ENCODE data around the gene ZNF511. TPM values are rescaled to one million over a fixed set of nuclear protein-coding genes. Genes with fewer than 3 reads are reported as not detected.
A peak's percentile ranks its signal among the peaks of the same experiment; 100 is the strongest.

The ZNF511 gene
- total RNA-seq, 2 donors from 2014 or later = 41.0 to 42.1 TPM

DNA sequence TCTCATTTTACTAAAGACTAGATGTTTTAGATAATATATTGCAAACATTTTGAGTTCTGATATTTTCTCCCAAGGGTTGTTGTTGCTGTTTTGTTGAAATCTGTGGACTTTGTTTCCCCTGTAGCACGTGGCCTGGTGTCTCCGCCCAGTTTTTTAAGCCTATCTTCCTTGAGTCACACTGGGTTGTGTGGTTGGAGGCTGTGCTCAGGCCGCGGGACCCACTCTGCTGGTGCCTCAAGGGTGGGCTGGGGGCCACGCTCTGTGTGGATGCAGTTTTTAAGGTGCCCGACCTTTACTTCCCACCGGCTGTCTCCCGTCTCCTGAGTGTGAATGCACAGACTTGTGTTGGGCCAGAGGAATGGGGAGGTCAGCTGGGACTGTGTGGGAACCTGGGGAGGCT is 34.2 kb downstream of the ZNF511 start:
- DNase-seq = no peak
- intact Hi-C loops (cut with DNase I, micrococcal nuclease) = no loop called here
- ATAC-seq = no peak

DNA sequence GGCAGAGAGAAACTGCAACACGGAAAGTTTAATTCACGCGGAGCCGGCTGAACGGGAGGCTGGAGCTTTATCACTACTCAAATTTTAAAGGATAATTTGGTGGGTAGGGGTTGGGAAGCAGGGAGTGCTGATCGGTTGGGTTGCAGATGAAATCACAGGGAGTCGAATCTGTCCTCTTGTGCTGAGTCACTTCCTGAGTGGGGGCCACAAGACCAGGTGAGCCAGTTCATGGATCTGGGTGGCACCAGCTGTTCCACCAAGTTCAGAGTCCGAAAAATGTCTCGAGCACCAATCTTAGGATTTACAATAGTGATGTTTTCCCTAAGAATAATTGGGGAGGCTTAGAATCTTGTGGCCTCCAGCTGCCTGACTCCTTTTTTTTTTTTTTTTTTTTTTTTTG is 34.8 kb downstream of the ZNF511 start:
- intact Hi-C loops (cut with DNase I, micrococcal nuclease) = no loop called here
- ATAC-seq (no peak), DNase-seq (no peak)

- intact Hi-C loops (cut with DNase I, micrococcal nuclease) = no loop called here
- DNase-seq (no peak), ATAC-seq (no peak)
Observed at GRCh38 chr10:133344236-133344635, 35.5 kb downstream of the ZNF511 start.

DNA sequence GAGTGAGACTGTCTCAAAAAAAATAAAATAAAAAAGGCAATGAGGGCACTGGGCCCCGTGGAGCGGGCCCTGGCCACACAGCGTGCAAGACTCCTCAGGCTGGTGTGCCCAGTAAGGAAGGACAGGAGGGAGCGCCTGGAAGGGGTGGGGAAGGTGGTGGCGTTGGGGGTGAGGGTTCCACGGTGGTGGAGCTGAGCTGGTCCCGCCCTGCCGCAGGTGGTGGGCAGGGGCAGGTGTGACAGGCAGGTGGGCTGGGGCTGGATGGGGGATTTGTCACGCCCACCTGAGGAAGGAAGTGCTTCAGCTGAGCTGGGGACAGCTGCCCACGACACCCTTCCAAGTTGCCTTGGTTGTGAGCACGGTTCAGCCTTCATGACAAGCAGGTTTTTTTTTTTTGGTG is 37.7 kb downstream of the ZNF511 start:
- ATAC-seq = no peak
- intact Hi-C loops (cut with DNase I, micrococcal nuclease) = no loop called here
- no peak for DNase-seq

DNA sequence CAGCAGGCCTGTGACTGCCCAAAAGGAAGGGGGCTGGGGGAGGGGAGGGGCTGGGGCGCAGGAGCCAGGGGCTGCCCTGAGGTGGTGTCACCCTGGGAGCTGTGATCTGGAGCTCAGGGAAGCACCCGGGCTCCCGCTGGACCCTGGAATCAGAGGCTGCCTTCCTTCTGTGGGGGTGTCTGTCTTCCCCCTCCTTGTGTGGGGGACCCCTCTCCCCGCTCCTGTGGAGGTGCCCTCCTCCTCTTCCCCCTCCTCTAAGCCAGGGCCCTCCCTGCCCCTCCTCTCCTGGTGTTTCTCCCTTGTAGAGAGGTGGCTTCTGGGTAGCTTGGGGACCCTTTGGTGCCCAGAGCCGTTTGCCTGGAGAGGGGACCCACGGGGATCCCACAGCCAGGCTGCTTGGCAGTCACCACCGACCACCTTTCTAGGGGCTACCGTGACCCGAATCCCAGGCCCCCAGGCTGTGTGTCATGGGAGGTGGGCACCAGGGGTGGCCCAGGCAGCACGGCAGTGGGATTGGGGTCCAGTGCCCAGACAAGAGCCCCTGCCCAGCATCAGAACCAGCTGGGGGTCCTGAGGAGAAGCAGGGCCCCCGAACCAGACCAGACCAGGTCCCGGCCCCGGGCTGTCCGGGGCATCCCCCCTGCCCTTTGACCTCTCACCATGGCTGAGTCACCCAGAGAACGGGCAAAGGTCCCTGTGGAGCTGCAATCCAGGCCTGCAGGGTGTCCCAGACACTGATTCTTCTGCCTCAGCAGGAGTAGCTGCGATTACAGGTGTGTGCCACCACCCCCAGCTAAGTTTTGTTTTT is 39.2 kb downstream of the ZNF511 start:
- intact Hi-C loops (cut with DNase I, micrococcal nuclease) = no loop called here
- peak in 1 of 2 donors; percentile 46 for DNase-seq
- peak; percentile 71 for ATAC-seq

GRCh38 chr10:133349160-133349568 is 40.5 kb downstream of the ZNF511 start:
- DNase-seq = no peak
- no peak for ATAC-seq
- intact Hi-C loops (cut with DNase I, micrococcal nuclease) = no loop called here

- no peak for DNase-seq
- ATAC-seq = no peak
- intact Hi-C loops (cut with DNase I, micrococcal nuclease) = no loop called here
Observed at GRCh38 chr10:133349577-133350011, 40.9 kb downstream of the ZNF511 start.

DNA sequence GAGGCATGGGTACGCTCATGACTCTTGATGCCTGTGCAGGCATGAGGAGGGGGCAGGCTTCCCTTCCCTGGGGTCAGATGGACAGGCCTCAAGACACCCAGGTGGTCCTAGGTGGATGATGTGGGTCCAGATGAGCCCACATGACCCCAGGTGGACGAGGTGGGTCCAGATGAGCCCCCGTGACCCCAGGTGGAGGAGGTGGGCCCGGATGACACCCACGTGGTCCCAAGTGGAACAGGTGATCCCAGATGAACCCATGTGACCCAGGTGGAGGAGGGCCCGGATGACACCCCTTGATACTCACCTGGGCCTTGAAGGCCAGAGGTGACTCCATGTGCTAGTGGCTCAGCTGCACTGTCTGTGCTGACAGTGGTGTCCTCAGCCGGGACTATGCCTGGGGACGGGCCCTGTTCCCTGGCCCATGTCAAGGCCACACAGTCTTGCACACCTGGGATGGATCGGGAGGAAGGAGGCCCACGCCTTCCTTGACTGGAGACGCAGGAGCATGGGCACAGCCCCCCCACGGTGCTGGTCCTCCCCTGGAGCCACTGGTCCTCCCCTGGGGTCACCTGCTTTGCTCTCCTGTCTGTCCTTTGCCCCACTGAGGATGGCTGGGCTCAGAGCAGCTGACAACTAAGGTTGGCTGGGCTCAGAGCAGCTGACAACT is 41.7 kb downstream of the ZNF511 start:
- no peak for DNase-seq
- intact Hi-C loops (cut with DNase I, micrococcal nuclease) = no loop called here
- no peak for ATAC-seq

DNA sequence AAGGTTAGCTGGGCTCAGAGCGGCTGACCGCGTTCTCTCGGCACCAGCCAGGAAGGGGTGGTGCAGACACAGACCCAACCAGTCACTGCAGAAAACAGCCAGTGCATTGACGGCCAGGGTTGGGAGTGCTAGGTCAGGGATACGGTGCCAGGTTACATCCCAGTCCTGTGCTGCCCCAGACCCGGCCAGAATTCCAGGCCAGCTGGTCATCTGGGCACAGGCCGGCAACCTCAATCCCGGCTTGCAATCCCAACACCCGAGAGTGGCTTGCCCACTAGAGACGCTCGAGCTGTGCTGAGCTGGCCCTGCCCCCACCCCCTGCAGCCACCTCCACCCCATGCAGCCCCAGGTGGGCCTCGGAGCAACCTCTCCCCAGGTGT is 42.2 kb downstream of the ZNF511 start:
- intact Hi-C loops (cut with DNase I, micrococcal nuclease) = no loop called here
- ATAC-seq (no peak), DNase-seq (no peak)

- intact Hi-C loops (cut with DNase I, micrococcal nuclease) = no loop called here
- ATAC-seq (no peak), DNase-seq (no peak)
Observed at GRCh38 chr10:133351408-133352318, 42.9 kb downstream of the ZNF511 start.

GRCh38 chr10:133353202-133353959 is 44.7 kb downstream of the ZNF511 start:
- ATAC-seq = peak; percentile 12
- intact Hi-C loops (cut with DNase I, micrococcal nuclease) = no loop called here
- no peak for DNase-seq

DNA sequence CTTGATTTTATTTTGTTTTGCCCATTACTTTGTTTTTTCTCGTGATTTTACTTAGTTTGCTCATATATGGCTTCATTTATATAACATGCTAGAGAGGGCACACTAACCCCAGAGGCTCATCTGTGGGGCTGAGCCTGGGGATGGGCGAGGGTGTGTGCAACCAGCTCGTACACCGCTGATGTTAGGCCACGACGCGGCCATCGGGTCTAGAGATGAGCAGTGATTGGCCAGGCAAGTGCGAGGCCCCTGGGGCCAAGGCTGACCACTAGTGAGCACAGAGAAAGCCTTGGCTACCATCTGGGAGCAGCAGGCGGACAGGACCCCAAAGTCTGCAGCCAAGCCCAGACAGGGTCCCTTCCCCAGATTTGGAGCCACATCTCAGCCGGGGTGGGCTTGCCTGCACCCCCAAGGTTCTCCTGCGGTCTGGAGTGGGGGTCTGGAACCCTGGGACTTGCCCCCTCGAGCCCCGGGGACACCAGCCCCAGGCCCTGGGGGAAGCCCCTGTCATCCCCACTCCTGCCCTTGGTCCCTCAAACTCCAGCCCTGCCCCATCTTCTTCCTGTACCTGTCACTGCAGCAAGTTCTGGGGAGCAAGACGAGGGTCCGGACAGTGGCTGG is 45.4 kb downstream of the ZNF511 start:
- intact Hi-C loops (cut with DNase I, micrococcal nuclease) = no loop called here
- ATAC-seq (no peak), DNase-seq (no peak)

DNA sequence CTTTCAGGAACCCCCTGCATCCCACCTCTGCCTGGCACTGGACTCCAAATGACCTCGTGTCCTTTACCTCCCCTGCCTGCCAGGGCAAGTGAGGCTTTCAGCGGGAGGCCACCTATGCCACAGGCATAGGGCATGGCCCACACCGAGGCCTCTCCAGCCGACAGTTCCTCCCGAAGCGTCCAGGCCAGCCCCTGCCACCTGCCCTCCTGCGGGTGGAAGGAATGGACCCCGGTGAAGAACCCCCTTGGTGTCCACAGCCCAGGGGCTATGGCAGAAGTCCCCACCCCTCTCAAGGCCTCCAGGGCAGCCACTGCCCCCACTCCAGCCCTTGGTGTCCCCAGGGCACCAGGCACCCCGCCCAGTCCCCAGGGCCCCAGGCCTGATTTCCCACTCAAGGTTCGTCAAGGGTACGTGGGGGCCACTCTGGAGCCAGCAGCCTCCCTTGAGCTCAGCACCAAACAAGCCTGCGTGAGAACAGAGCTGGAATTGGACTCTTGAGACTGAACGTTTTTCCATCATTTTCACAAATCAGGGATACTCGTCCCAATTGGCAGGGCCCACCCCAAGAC is 46.0 kb downstream of the ZNF511 start:
- DNase-seq = no peak
- no peak for ATAC-seq
- intact Hi-C loops (cut with DNase I, micrococcal nuclease) = no loop called here

- intact Hi-C loops (cut with DNase I, micrococcal nuclease) = no loop called here
- DNase-seq (no peak), ATAC-seq (no peak)
Observed at GRCh38 chr10:133355266-133355665, 46.6 kb downstream of the ZNF511 start.

- ATAC-seq (no peak), DNase-seq (no peak)
- intact Hi-C loops (cut with DNase I, micrococcal nuclease) = no loop called here
Observed at GRCh38 chr10:133355991-133356390, 47.3 kb downstream of the ZNF511 start.

DNA sequence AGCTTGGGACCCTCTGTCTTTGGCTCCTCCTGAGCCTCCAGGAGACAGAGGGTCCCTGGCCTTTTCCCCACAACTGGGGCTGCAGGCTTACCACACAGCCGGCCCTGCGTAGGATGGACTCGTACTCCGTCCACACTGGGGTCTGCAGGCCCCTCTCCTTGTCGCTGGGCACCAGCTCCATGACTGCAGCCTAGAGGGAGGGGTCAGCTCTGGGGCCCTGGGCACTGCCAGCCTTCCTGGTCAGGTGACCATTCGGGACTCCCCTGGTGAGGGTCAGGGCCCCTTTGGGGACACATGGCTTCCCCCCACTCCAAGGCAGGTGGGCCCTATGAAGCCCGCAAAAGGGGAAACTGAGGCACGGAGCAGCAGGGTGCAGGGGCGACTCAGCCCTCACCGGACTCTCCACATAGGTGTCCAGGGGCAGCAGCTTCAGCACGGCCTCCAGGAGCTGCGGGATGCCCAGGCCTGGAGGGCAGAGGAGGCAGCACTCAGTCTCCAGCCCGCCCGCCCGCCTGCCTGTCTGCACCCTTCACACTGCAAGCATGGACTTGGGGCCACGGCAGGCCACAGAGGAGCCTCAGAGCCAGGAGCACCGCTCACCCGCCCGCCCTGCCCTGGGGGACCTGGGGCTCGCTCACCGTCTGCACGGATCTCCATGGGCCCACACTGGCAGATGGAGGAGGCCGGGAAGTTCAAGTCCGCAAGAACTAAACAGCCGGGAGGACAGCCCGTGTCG is 48.0 kb downstream of the ZNF511 start:
- DNase-seq = no peak
- intact Hi-C loops (cut with DNase I, micrococcal nuclease) = no loop called here
- no peak for ATAC-seq
